OCI-LY1 (cell line): Measurements from ENCODE around the gene KCTD13.
"Not testable (repeated sequence)": the region's sequence is repeated elsewhere in the genome, so short reads cannot be mapped to it uniquely, and the experiment has no call there.

Experiments used
- H2AFZ ChIP-seq: fragments of 200-600 bp; sonication (generic), shearing (Covaris generic); 2 replicates; pipeline ENCODE4 v1.6.0; 2014; ENCODE audit warnings: antibody characterized with exemption, mild to moderate bottlenecking, low read length
- H3F3A ChIP-seq: fragments of 200-600 bp; sonication (generic), shearing (Covaris generic); 2 replicates; pipeline ENCODE4 v1.6.0; 2014; ENCODE audit warnings: mild to moderate bottlenecking, antibody characterized with exemption, low read length, moderate library complexity; ENCODE audit not compliant: insufficient read depth
- H3K27ac ChIP-seq: fragments of 200-600 bp; sonication (generic); 2 replicates; pipeline ENCODE4 v1.5.1; 2014; ENCODE audit warnings: low read length, mixed run types, mild to moderate bottlenecking, low read depth; ENCODE audit not compliant: poor library complexity, severe bottlenecking
- H3K27me3 ChIP-seq: fragments of 200-600 bp; sonication (generic); 2 replicates; pipeline ENCODE4 v1.6.0; 2014; ENCODE audit warnings: antibody characterized with exemption, mild to moderate bottlenecking, low read length, moderate library complexity; ENCODE audit not compliant: insufficient read depth
- H3K36me3 ChIP-seq: fragments of 200-600 bp; sonication (generic); 2 replicates; pipeline ENCODE4 v1.6.1; 2014; ENCODE audit warnings: mild to moderate bottlenecking, antibody characterized with exemption, low read length, moderate library complexity, mixed read lengths; ENCODE audit not compliant: insufficient read depth
- H3K4me1 ChIP-seq: fragments of 200-600 bp; sonication (generic); 2 replicates; pipeline ENCODE4 v1.5.1; 2014; ENCODE audit warnings: mild to moderate bottlenecking, low read length, moderate library complexity; ENCODE audit not compliant: insufficient read depth, severe bottlenecking
- H3K4me2 ChIP-seq: fragments of 200-600 bp; sonication (generic), shearing (Covaris generic); 2 replicates; pipeline ENCODE4 v1.6.1; 2014; ENCODE audit warnings: low read length
- H3K4me3 ChIP-seq: fragments of 200-600 bp; sonication (generic); 2 replicates; pipeline ENCODE4 v1.5.1; 2014; ENCODE audit warnings: low read length, low read depth, mild to moderate bottlenecking, mixed read lengths; ENCODE audit not compliant: poor library complexity, severe bottlenecking
- H3K79me2 ChIP-seq: fragments of 200-600 bp; shearing (Covaris generic); 2 replicates; pipeline ENCODE4 v1.6.1; 2016; ENCODE audit warnings: mixed run types, low read length, mixed read lengths; ENCODE audit not compliant: insufficient read depth
- H3K9ac ChIP-seq: fragments of 200-600 bp; sonication (generic), shearing (Covaris generic); 2 replicates; pipeline ENCODE4 v1.6.1; 2014; ENCODE audit warnings: mild to moderate bottlenecking, low read length, mixed read lengths
- H3K9me2 ChIP-seq: fragments of 200-600 bp; sonication (generic), shearing (Covaris generic); 2 replicates; pipeline ENCODE4 v1.6.1; 2014; ENCODE audit warnings: low read depth, mild to moderate bottlenecking, low read length, mixed read lengths
- H3K9me3 ChIP-seq: fragments of 200-600 bp; shearing (Covaris generic); 2 replicates; pipeline ENCODE4 v1.6.1; 2014; ENCODE audit warnings: low read length, mixed read lengths
- H4K20me1 ChIP-seq: fragments of 200-600 bp; sonication (generic), shearing (Covaris generic); 2 replicates; pipeline ENCODE4 v1.6.0; 2016; ENCODE audit warnings: mild to moderate bottlenecking, low read length; ENCODE audit not compliant: insufficient read depth
- CTCF ChIP-seq: fragments of 200-600 bp; sonication (generic), shearing (Covaris generic); IDR thresholded peaks from 2 replicates; pipeline ENCODE4 v1.5.1; 2017; ENCODE audit warnings: mild to moderate bottlenecking, antibody characterized with exemption, low read length, moderate library complexity, mixed read lengths
- EZH2 ChIP-seq: fragments of 200-600 bp; sonication (generic), shearing (Covaris generic); IDR thresholded peaks from 2 replicates; pipeline ENCODE4 v1.8.0; 2017; ENCODE audit warnings: borderline replicate concordance, mixed run types, mild to moderate bottlenecking, antibody characterized with exemption, low read length, moderate library complexity, mixed read lengths

KCTD13 gene

GRCh38 chr16:29962344-29962994 lies 36.4 kb upstream of the KCTD13 start:
- Histone ChIP-seq H3K27ac (peak overlapping the region; percentile 11), H3F3A (no peaks in the 10 kb centered on the region), H3K36me3 (no peaks in the 10 kb centered on the region), H3K27me3 (no peaks in the 10 kb centered on the region), H4K20me1 (no peaks in the 10 kb centered on the region), H3K4me1 (peaks cover 15% of the 10 kb centered on the region), H3K4me2 (peak overlapping the region; percentile 89), H3K79me2 (no peaks in the 10 kb centered on the region), H3K4me3 (peak overlapping the region; percentile 67), H3K9me3 (no peaks in the 10 kb centered on the region), H3K9ac (peak overlapping the region; percentile 77), H2AFZ (no peak overlapping the region), H3K9me2 (no peaks in the 10 kb centered on the region)
- TF ChIP-seq CTCF (no peak), EZH2 (no peak)

GRCh38 chr16:29961479-29962343 lies 35.7 kb upstream of the KCTD13 start, which contains the start of gene TMEM219:
Gene TMEM219, plus strand, starts transcription at chr16:29962079. Its CDS starts 1,065 bp downstream, at chr16:29963144.
- peak; percentile 23; the same call in 1 of the 2 replicates for TF ChIP-seq CTCF
- TF ChIP-seq EZH2, result no peak
- Histone ChIP-seq H3K9me2 (no peaks in the 10 kb centered on the region), H3K36me3 (no peaks in the 10 kb centered on the region), H3K27ac (peak within 1 kb of the TSS; percentile 15), H4K20me1 (no peaks in the 10 kb centered on the region), H3K4me1 (peaks cover 15% of the 10 kb centered on the region), H3F3A (no peaks in the 10 kb centered on the region), H3K4me2 (peak within 1 kb of the TSS; percentile 89), H3K27me3 (no peaks in the 10 kb centered on the region), H3K79me2 (no peaks in the 10 kb centered on the region), H3K9me3 (no peaks in the 10 kb centered on the region), H2AFZ (peak within 1 kb of the TSS; percentile 70; the same call in 1 of the 2 replicates), H3K9ac (peak within 1 kb of the TSS; percentile 77), H3K4me3 (peak within 1 kb of the TSS; percentile 67)

- H3K4me1 ChIP-seq, result peaks cover 15% of the 10 kb centered on the region
- TF ChIP-seq CTCF, result no peak
- no peak for TF ChIP-seq EZH2
- peak overlapping the region; percentile 67 for H3K4me3 ChIP-seq
- H4K20me1 ChIP-seq, result no peaks in the 10 kb centered on the region
- H3K36me3 ChIP-seq, result no peaks in the 10 kb centered on the region
- H3K79me2 ChIP-seq, result no peaks in the 10 kb centered on the region
- peak overlapping the region; percentile 70; the same call in 1 of the 2 replicates for H2AFZ ChIP-seq
- H3K27me3 ChIP-seq, result no peaks in the 10 kb centered on the region
- no peak overlapping the region for H3K27ac ChIP-seq
- H3K9ac ChIP-seq, result peak overlapping the region; percentile 77
- H3K4me2 ChIP-seq, result peak overlapping the region; percentile 89
- 0 out of 2 replicates have a peak, but pooled peaks cover 2% of the 10 kb centered on the region for H3F3A ChIP-seq
- H3K9me3 ChIP-seq, result no peaks in the 10 kb centered on the region
- H3K9me2 ChIP-seq, result no peaks in the 10 kb centered on the region
These were observed 35.1 kb upstream of the KCTD13 start for GRCh38 chr16:29961127-29961478.

GRCh38 chr16:29959821-29960220 lies 33.8 kb upstream of the KCTD13 start:
- H3K9ac ChIP-seq, H3K36me3 ChIP-seq, H3K27ac ChIP-seq, H3F3A ChIP-seq, H4K20me1 ChIP-seq, H3K9me3 ChIP-seq, H2AFZ ChIP-seq, H3K79me2 ChIP-seq, H3K9me2 ChIP-seq, H3K4me3 ChIP-seq, H3K4me2 ChIP-seq, H3K27me3 ChIP-seq: not testable (repeated sequence)
- H3K4me1 ChIP-seq, result peaks cover 19% of the 10 kb centered on the region
